HUES6 (cell line): ENCODE measurements around the gene CPT1C.

ENCODE experiments used
- H3K27ac ChIP-seq: 2 replicates; pipeline ENCODE4 v1.7.0; 2013; ENCODE audit warnings: low read depth, mild to moderate bottlenecking, low read length, inconsistent platforms
- H3K27me3 ChIP-seq: 2 replicates; pipeline ENCODE4 v1.6.1; 2013; ENCODE audit warnings: low read length; ENCODE audit not compliant: control insufficient read depth, insufficient read depth
- H3K36me3 ChIP-seq: 2 replicates; pipeline ENCODE4 v1.6.1; 2013; ENCODE audit warnings: low read length; ENCODE audit not compliant: control insufficient read depth, insufficient read depth
- H3K4me1 ChIP-seq: 2 replicates; pipeline ENCODE4 v1.6.1; 2013; ENCODE audit warnings: low read length; ENCODE audit not compliant: control insufficient read depth, insufficient read depth
- H3K4me3 ChIP-seq: 2 replicates; pipeline ENCODE4 v1.5.1; 2013; ENCODE audit warnings: low read depth, low read length
- H3K9ac ChIP-seq: one replicate; pipeline ENCODE4 v1.6.1; 2013; ENCODE audit warnings: mild to moderate bottlenecking, low read length
- H3K9me3 ChIP-seq: 2 replicates; pipeline ENCODE4 v1.6.1; 2013; ENCODE audit warnings: low read depth, low read length; ENCODE audit not compliant: control insufficient read depth, insufficient read depth

Gene CPT1C

GRCh38 chr19:49684251-49684982 is 6.5 kb upstream of the CPT1C start:
- H3K27me3 ChIP-seq: no peaks in the 10 kb centered on the region
- no peak overlapping the region for H3K9ac ChIP-seq
- peaks cover 75% of the 10 kb centered on the region for H3K36me3 ChIP-seq

GRCh38 chr19:49684983-49685553 is 5.8 kb upstream of the CPT1C start:
- H3K9ac ChIP-seq: no peak overlapping the region
- peaks cover 9% of the 10 kb centered on the region for H3K4me1 ChIP-seq
- H3K36me3 ChIP-seq: peaks cover 75% of the 10 kb centered on the region
- H3K27me3 ChIP-seq: no peaks in the 10 kb centered on the region
- H3K27ac ChIP-seq: no peak overlapping the region
- H3K9me3 ChIP-seq: no peaks in the 10 kb centered on the region
- H3K4me3 ChIP-seq: no peak overlapping the region

More at GRCh38 chr19:49684251-49684982, 6.5 kb upstream of the CPT1C start:
- H3K9me3 ChIP-seq: no peaks in the 10 kb centered on the region
- H3K4me3 ChIP-seq: no peak overlapping the region
- peaks cover 14% of the 10 kb centered on the region for H3K4me1 ChIP-seq
- H3K27ac ChIP-seq: no peak overlapping the region

- Histone ChIP-seq H3K27me3 (no peaks in the 10 kb centered on the region), H3K27ac (no peak overlapping the region), H3K9ac (no peak overlapping the region), H3K4me3 (no peak overlapping the region), H3K36me3 (peaks cover 74% of the 10 kb centered on the region), H3K9me3 (no peaks in the 10 kb centered on the region), H3K4me1 (peaks cover 10% of the 10 kb centered on the region)
Measured at GRCh38 chr19:49685845-49686332, 5.0 kb upstream of the CPT1C start.

GRCh38 chr19:49686503-49687088 is 4.3 kb upstream of the CPT1C start:
- H3K4me3 ChIP-seq: no peak overlapping the region
- H3K36me3 ChIP-seq: peaks cover 69% of the 10 kb centered on the region
- no peaks in the 10 kb centered on the region for H3K27me3 ChIP-seq
- H3K9ac ChIP-seq: no peak overlapping the region
- peaks cover 12% of the 10 kb centered on the region for H3K4me1 ChIP-seq
- no peak overlapping the region for H3K27ac ChIP-seq
- H3K9me3 ChIP-seq: no peaks in the 10 kb centered on the region

- Histone ChIP-seq H3K4me3 (no peak overlapping the region), H3K27me3 (no peaks in the 10 kb centered on the region), H3K9me3 (no peaks in the 10 kb centered on the region), H3K4me1 (peaks cover 13% of the 10 kb centered on the region), H3K36me3 (peaks cover 64% of the 10 kb centered on the region), H3K27ac (no peak overlapping the region), H3K9ac (no peak overlapping the region)
Measured at GRCh38 chr19:49687150-49687549, 3.8 kb upstream of the CPT1C start.

- Histone ChIP-seq H3K9me3 (no peaks in the 10 kb centered on the region), H3K27ac (no peak overlapping the region), H3K36me3 (peaks cover 58% of the 10 kb centered on the region), H3K27me3 (no peaks in the 10 kb centered on the region), H3K4me3 (no peak overlapping the region), H3K4me1 (peaks cover 13% of the 10 kb centered on the region), H3K9ac (no peak overlapping the region)
Measured at GRCh38 chr19:49687566-49688316, 3.2 kb upstream of the CPT1C start.

- Histone ChIP-seq H3K27ac (no peak overlapping the region), H3K4me1 (peaks cover 13% of the 10 kb centered on the region), H3K9ac (no peak overlapping the region), H3K36me3 (peaks cover 50% of the 10 kb centered on the region), H3K4me3 (no peak overlapping the region), H3K27me3 (no peaks in the 10 kb centered on the region), H3K9me3 (no peaks in the 10 kb centered on the region)
Measured at GRCh38 chr19:49688531-49689132, 2.3 kb upstream of the CPT1C start.

GRCh38 chr19:49689133-49690078 is 1.5 kb upstream of the CPT1C start, which contains the start of gene ADM5:
TSS of gene ADM5 (plus strand) at chr19:49689594. CDS start at chr19:49689838, 244 bp downstream.
- H3K4me3 ChIP-seq: peak within 1 kb of the TSS; percentile 67
- H3K9ac ChIP-seq: peak within 1 kb of the TSS; percentile 70
- no peak within 1 kb of the TSS for H3K27ac ChIP-seq

GRCh38 chr19:49690079-49690655 is 749 bp upstream of the CPT1C start:
- H3K4me3 ChIP-seq: peak overlapping the region; percentile 67
- H3K9me3 ChIP-seq: no peaks in the 10 kb centered on the region
- peaks cover 35% of the 10 kb centered on the region for H3K36me3 ChIP-seq
- H3K9ac ChIP-seq: peak overlapping the region; percentile 70
- no peaks in the 10 kb centered on the region for H3K27me3 ChIP-seq
- no peak overlapping the region for H3K27ac ChIP-seq
- H3K4me1 ChIP-seq: peaks cover 13% of the 10 kb centered on the region

More at GRCh38 chr19:49689133-49690078, 1.5 kb upstream of the CPT1C start, which contains the start of gene ADM5:
- Histone ChIP-seq H3K9me3 (no peaks in the 10 kb centered on the region), H3K27me3 (no peaks in the 10 kb centered on the region), H3K36me3 (peaks cover 42% of the 10 kb centered on the region), H3K4me1 (peaks cover 13% of the 10 kb centered on the region)
